Tibial nerve (tissue), 4 donors: ENCODE measurements around the gene SPESP1. TPM values are rescaled to one million over a fixed set of nuclear protein-coding genes. Genes with fewer than 3 reads are reported as not detected.

Experiments used
- DNase-seq, 2 donors: peaks; one replicate each; pipeline ENCODE4 v3.0.0-alpha.2; 2019; ENCODE audit warnings: low spot score in 2 of 2
- H3K27ac ChIP-seq, 4 donors: fragments of 200-600 bp; sonication (generic) in 3 of 4; one replicate each; pipeline ENCODE4 v1.5.1; 2017 to 2019; ENCODE audit warnings: mild to moderate bottlenecking in 1 of 4
- H3K27me3 ChIP-seq, 2 donors: fragments of 200-600 bp; sonication (generic) in 1 of 2; one replicate each; pipeline versions ENCODE4 v1.5.1 to v1.6.0; 2017 to 2019
- H3K36me3 ChIP-seq, 3 donors: fragments of 200-600 bp; sonication (generic); one replicate each; pipeline ENCODE4 v1.5.1; 2018 to 2019
- H3K4me1 ChIP-seq, 4 donors: fragments of 200-600 bp; sonication (generic) in 3 of 4; one replicate each; pipeline ENCODE4 v1.5.1; 2017 to 2019
- H3K4me3 ChIP-seq, 4 donors: fragments of 200-600 bp; sonication (generic) in 3 of 4; one replicate each; pipeline ENCODE4 v1.5.1; 2017 to 2019; ENCODE audit warnings: mild to moderate bottlenecking in 1 of 4, moderate library complexity in 1 of 4
- H3K9me3 ChIP-seq, 4 donors: fragments of 200-600 bp; sonication (generic) in 3 of 4; one replicate each; pipeline ENCODE4 v1.5.1; 2017 to 2019
- EP300 ChIP-seq, 2 donors: sonication (generic); formaldehyde crosslinking; IDR thresholded peaks; one replicate each; pipeline ENCODE4 v1.6.1; 2017; ENCODE audit warnings: antibody characterized with exemption in 2 of 2, mild to moderate bottlenecking in 1 of 2
- POLR2A ChIP-seq, 2 donors: fragments of 450-650 bp; IDR thresholded peaks; one replicate each; pipeline ENCODE4 v1.6.1; 2017; ENCODE audit warnings: antibody characterized with exemption in 2 of 2, mild to moderate bottlenecking in 2 of 2, moderate library complexity in 2 of 2
- WGBS, 2 donors: methylation state at CpG; one replicate each; pipeline ENCODE4 v1.1.5; 2018; 5-methylcytosine and 5-hydroxymethylcytosine counted together
- total RNA-seq, 4 donors: library from RNA; depleted of rRNA; stranded (reverse); fragments of >200 nt; gene quantifications; one replicate each; pipeline ENCODE4 v1.1.0, GENCODE V29; 2016
- TF ChIP-seq, protein P1 (sequence below), 5 experiments: fragments of 200-600 bp in 3 of 5; fragments of 450-650 bp in 2 of 5; sonication (generic) in 3 of 5; IDR thresholded peaks; one replicate each; pipeline ENCODE4 v1.5.1; 2016 to 2019; ENCODE audit warnings: antibody characterized with exemption in 5 of 5, mild to moderate bottlenecking in 3 of 5, moderate library complexity in 2 of 5

SPESP1 gene
- total RNA-seq, 4 donors from 2014 or later: 1.7 to 3.5 (median 1.9) TPM

GRCh38 chr15:68986322-68986721 is 56.0 kb downstream of the SPESP1 start:
- Histone ChIP-seq H3K36me3 (no peaks in the 10 kb centered on the region), H3K4me3 (no peak overlapping the region), H3K4me1 (no peaks in the 10 kb centered on the region), H3K27me3 (no peaks in the 10 kb centered on the region), H3K27ac (no peak overlapping the region), H3K9me3 (no peaks in the 10 kb centered on the region)
- no peak for DNase-seq
- TF ChIP-seq EP300 (IDR thresholded peaks at IDR 0.05): no peak
- TF ChIP-seq POLR2A (IDR thresholded peaks at IDR 0.05): no peak
- TF ChIP-seq, protein P1, sequence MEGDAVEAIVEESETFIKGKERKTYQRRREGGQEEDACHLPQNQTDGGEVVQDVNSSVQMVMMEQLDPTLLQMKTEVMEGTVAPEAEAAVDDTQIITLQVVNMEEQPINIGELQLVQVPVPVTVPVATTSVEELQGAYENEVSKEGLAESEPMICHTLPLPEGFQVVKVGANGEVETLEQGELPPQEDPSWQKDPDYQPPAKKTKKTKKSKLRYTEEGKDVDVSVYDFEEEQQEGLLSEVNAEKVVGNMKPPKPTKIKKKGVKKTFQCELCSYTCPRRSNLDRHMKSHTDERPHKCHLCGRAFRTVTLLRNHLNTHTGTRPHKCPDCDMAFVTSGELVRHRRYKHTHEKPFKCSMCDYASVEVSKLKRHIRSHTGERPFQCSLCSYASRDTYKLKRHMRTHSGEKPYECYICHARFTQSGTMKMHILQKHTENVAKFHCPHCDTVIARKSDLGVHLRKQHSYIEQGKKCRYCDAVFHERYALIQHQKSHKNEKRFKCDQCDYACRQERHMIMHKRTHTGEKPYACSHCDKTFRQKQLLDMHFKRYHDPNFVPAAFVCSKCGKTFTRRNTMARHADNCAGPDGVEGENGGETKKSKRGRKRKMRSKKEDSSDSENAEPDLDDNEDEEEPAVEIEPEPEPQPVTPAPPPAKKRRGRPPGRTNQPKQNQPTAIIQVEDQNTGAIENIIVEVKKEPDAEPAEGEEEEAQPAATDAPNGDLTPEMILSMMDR (IDR thresholded peaks at IDR 0.05): no peak
- 72 to 78% methylated on average over 5 of the region's 5 CpGs for WGBS, 2 donors

GRCh38 chr15:68987120-68987519 is 56.8 kb downstream of the SPESP1 start:
- H3K4me1 ChIP-seq: no peaks in the 10 kb centered on the region
- TF ChIP-seq, protein P1 (IDR thresholded peaks at IDR 0.05): no peak
- TF ChIP-seq EP300 (IDR thresholded peaks at IDR 0.05) (no peak), POLR2A (IDR thresholded peaks at IDR 0.05) (no peak)
- no peak for DNase-seq
- H3K27me3 ChIP-seq: no peaks in the 10 kb centered on the region
- no peak overlapping the region for H3K27ac ChIP-seq
- no peak overlapping the region for H3K4me3 ChIP-seq
- H3K9me3 ChIP-seq: no peaks in the 10 kb centered on the region
- 88 to 93% methylated on average over 6 of the region's 6 CpGs for WGBS, 2 donors
- H3K36me3 ChIP-seq: no peaks in the 10 kb centered on the region

DNA sequence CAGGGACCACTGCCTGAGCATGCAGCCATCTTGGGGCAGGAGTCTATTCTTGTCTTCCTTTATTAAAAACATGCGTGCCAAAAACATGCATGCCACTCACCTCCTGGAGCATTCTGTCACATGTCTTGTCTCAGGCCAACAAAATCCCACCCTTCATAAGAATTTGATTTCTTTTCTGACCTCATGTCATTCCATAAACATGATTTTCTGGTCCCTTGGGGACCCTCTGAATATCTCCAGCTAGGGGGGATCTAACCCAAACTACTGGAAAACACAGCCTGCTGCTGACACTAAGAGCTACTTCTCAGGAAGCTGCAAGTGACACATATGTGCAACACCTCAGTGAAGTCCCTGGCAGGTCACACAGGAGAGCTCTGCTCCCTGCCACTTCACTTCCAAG is 57.4 kb downstream of the SPESP1 start:
- 36 to 50% methylated on average over 1 of the region's 1 CpG for WGBS, 2 donors
- H3K27me3 ChIP-seq: no peaks in the 10 kb centered on the region
- no peak overlapping the region for H3K27ac ChIP-seq
- TF ChIP-seq EP300 (IDR thresholded peaks at IDR 0.05): no peak
- H3K4me1 ChIP-seq: no peaks in the 10 kb centered on the region
- DNase-seq: no peak
- H3K4me3 ChIP-seq: no peak overlapping the region
- H3K36me3 ChIP-seq: no peaks in the 10 kb centered on the region
- H3K9me3 ChIP-seq: no peaks in the 10 kb centered on the region

DNA sequence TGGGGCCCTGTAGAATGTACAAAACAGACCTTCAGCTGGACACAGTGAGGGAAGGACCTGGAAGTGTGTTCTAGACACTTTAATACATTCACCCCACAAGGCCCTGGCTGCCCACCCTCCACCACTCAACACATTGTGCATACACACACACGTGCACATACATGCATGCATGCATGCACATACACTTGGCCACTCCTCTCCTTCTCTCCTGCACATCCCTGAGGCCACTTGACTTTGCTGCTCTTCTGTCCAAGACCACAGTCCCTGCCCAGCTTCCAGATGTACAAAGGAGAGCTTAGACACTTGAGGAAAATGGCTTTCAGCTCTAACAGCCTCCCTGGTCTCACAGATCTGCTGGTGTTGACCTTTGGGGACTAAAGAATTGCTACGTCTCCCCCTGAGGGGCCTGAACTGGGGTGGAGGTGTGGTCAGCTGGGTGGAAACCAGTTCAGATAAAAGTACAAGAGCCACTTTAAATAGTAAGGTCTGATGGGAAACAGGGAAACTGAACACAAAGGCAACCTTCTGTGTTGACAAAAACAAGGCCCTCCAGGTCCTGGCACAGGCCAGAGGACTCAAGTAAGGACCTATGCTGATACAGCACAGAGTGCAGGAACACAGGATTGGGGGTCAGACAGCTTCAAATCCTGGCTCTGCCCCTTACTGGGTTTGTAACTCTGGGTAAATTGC is 59.4 kb downstream of the SPESP1 start:
- no peaks in the 10 kb centered on the region for H3K27me3 ChIP-seq
- no peak overlapping the region for H3K4me3 ChIP-seq
- H3K36me3 ChIP-seq: no peaks in the 10 kb centered on the region
- 72 to 73% methylated on average over 2 of the region's 2 CpGs for WGBS, 2 donors
- DNase-seq: no peak
- H3K4me1 ChIP-seq: no peaks in the 10 kb centered on the region
- TF ChIP-seq, protein P1 (IDR thresholded peaks at IDR 0.05): no peak
- TF ChIP-seq POLR2A (IDR thresholded peaks at IDR 0.05): no peak
- no peak for TF ChIP-seq EP300 (IDR thresholded peaks at IDR 0.05)
- H3K27ac ChIP-seq: no peak overlapping the region
- H3K9me3 ChIP-seq: no peaks in the 10 kb centered on the region

DNA sequence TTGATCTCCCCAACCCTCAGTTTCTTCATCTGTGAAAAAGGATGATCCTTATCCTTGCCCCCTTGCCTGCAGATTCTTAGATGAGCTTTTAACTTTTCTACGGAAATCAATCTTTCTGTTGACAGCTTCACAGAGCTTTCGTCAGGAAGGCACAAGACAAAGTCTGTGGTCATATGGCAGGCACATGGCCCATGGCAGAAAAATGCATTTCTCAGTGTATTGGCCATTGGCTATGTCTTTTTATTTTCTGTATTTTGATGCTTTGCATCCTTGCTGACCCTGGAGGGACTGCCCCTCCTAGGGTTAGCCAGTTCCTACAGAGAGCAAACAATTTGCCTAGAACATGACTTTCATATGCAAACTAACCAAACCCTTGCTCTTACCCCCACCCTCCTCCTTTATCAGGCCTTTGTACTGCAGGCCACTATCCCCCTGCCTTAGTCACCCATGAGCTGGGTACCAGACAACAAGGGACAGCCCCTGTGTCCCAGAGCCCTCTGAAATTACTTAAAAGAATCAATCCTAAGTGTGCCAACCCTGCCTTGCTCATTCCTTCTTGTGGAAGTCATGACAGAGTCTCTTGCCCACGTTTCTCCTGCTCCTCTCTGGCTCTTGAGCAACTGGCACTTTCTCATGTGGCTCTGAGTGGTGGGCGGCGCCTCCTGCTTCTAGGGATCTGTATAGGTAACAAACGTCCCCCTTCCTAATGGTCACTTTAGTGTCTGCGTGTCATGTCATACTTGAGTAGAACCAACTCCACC is 60.1 kb downstream of the SPESP1 start:
- TF ChIP-seq EP300 (IDR thresholded peaks at IDR 0.05): no peak
- TF ChIP-seq, protein P1 (IDR thresholded peaks at IDR 0.05): no peak
- no peak for TF ChIP-seq POLR2A (IDR thresholded peaks at IDR 0.05)
- Histone ChIP-seq H3K4me3 (no peak overlapping the region), H3K36me3 (no peaks in the 10 kb centered on the region), H3K9me3 (no peaks in the 10 kb centered on the region), H3K27me3 (no peaks in the 10 kb centered on the region), H3K27ac (no peak overlapping the region), H3K4me1 (no peaks in the 10 kb centered on the region)
- DNase-seq: no peak
- 71 to 78% methylated on average over 7 of the region's 7 CpGs for WGBS, 2 donors
